HepG2 (cell line): ENCODE data around the gene TECPR1. TPM values are rescaled to one million over a fixed set of nuclear protein-coding genes. Genes with fewer than 3 reads are reported as not detected.

Experiments
- CENPBD1 ChIP-seq: sonication (generic); formaldehyde crosslinking; IDR thresholded peaks from 2 replicates; pipeline ENCODE4 v1.8.0; 2022; ENCODE audit warnings: missing genetic modification reagents, low read depth, mild to moderate bottlenecking, borderline replicate concordance
- DPF2 ChIP-seq: sonication (generic); formaldehyde crosslinking; IDR thresholded peaks from 2 replicates; pipeline ENCODE4 v1.4.0; 2020; ENCODE audit warnings: mild to moderate bottlenecking, low read depth, missing genetic modification reagents, borderline replicate concordance
- E2F2 ChIP-seq: sonication (generic); formaldehyde crosslinking; IDR thresholded peaks from 2 replicates; pipeline ENCODE4 v1.4.0; 2020; ENCODE audit warnings: missing genetic modification reagents, borderline replicate concordance
- LBX2 ChIP-seq: sonication (generic); formaldehyde crosslinking; IDR thresholded peaks from 2 replicates; pipeline ENCODE4 v1.5.0; 2020; ENCODE audit warnings: missing genetic modification reagents, mild to moderate bottlenecking, borderline replicate concordance
- RARA ChIP-seq: IDR thresholded peaks from 2 replicates; pipeline ENCODE4 v1.6.1; 2016; ENCODE audit warnings: missing genetic modification reagents, missing compliant biosample characterization
- SNAPC2 ChIP-seq: sonication (generic); formaldehyde crosslinking; IDR thresholded peaks from 2 replicates; pipeline ENCODE4 v1.8.1; 2022; ENCODE audit warnings: mild to moderate bottlenecking, missing genetic modification reagents
- SPEN ChIP-seq: sonication (generic); formaldehyde crosslinking; IDR thresholded peaks from 2 replicates; pipeline ENCODE4 v1.5.1; 2020; ENCODE audit warnings: low read depth, mild to moderate bottlenecking, missing genetic modification reagents
- TBX3 ChIP-seq: fragments of 450-650 bp; IDR thresholded peaks from 2 replicates; pipeline ENCODE4 v1.6.1; 2017; ENCODE audit warnings: antibody characterized with exemption, mild to moderate bottlenecking, inconsistent platforms, borderline replicate concordance
- YEATS4 ChIP-seq: sonication (generic); formaldehyde crosslinking; IDR thresholded peaks from 2 replicates; pipeline ENCODE4 v1.4.0; 2020; ENCODE audit warnings: missing genetic modification reagents, borderline replicate concordance
- ZNF10 ChIP-seq: sonication (generic); formaldehyde crosslinking; IDR thresholded peaks from 2 replicates; pipeline ENCODE4 v1.4.0; 2020; ENCODE audit warnings: mild to moderate bottlenecking, low read depth, missing genetic modification reagents, borderline replicate concordance
- ZNF260 ChIP-seq: sonication (generic); formaldehyde crosslinking; IDR thresholded peaks from 2 replicates; pipeline ENCODE4 v1.4.0; 2020; ENCODE audit warnings: missing genetic modification reagents, low read depth, mild to moderate bottlenecking, borderline replicate concordance
- ZNF414 ChIP-seq: sonication (generic); formaldehyde crosslinking; IDR thresholded peaks from 2 replicates; pipeline ENCODE4 v1.5.0; 2020; ENCODE audit warnings: missing genetic modification reagents
- ZNF547 ChIP-seq: sonication (generic); formaldehyde crosslinking; IDR thresholded peaks from 2 replicates; pipeline ENCODE4 v1.5.1; 2020; ENCODE audit warnings: mild to moderate bottlenecking, missing genetic modification reagents
- ZNF652 ChIP-seq: IDR thresholded peaks from 2 replicates; pipeline ENCODE4 v1.6.1; 2016; ENCODE audit warnings: low read depth, borderline replicate concordance
- polyA plus RNA-seq, 8 experiments: library from polyadenylated mRNA; depleted of rRNA in 3 of 8; stranded (reverse) in 7 of 8; unstranded in 1 of 8; fragments of >200 nt; fragmentation: Illumina TruSeq in 4 of 8; extraction: Trizol in 4 of 8; gene quantifications; 2 replicates each; pipeline versions ENCODE4 v1.2.1 to v1.2.3, GENCODE V29; 2011 to 2016; ENCODE audit warnings: low read depth in 4 of 8, missing spikeins in 1 of 8, mixed read lengths in 1 of 8; ENCODE audit not compliant: insufficient read depth in 1 of 8
- total RNA-seq, 5 experiments: library from RNA; depleted of rRNA; stranded (reverse); fragments of >200 nt; fragmentation: Illumina TruSeq; extraction: Trizol; gene quantifications; 2 replicates each; pipeline ENCODE4 v1.2.3, GENCODE V29; 2016; ENCODE audit warnings: low read depth in 1 of 5
- TF ChIP-seq, protein P1 (sequence below): sonication (generic); formaldehyde crosslinking; IDR thresholded peaks from 2 replicates; pipeline ENCODE4 v1.4.0; 2020; ENCODE audit warnings: mild to moderate bottlenecking, missing genetic modification reagents, borderline replicate concordance
- TF ChIP-seq, protein P2 (sequence below): sonication (generic); formaldehyde crosslinking; IDR thresholded peaks from 2 replicates; pipeline ENCODE4 v1.4.0; 2020; ENCODE audit warnings: missing genetic modification reagents
- TF ChIP-seq, protein P3 (sequence below): sonication (generic); formaldehyde crosslinking; IDR thresholded peaks from 2 replicates; pipeline ENCODE4 v1.5.1; 2020; ENCODE audit warnings: missing genetic modification reagents, mild to moderate bottlenecking, borderline replicate concordance

TECPR1 gene
- total and polyA plus RNA-seq, 2 of the 13 experiments (the other 11 are each of a cell fraction or from before 2014, with no cell fraction given): 2.3 to 6.3 TPM

- TF ChIP-seq DPF2 (CRISPR knock-in tag): no peak
- no peak for TF ChIP-seq ZNF547 (CRISPR knock-in tag)
- no peak for TF ChIP-seq ZNF260
- TF ChIP-seq, protein P1, sequence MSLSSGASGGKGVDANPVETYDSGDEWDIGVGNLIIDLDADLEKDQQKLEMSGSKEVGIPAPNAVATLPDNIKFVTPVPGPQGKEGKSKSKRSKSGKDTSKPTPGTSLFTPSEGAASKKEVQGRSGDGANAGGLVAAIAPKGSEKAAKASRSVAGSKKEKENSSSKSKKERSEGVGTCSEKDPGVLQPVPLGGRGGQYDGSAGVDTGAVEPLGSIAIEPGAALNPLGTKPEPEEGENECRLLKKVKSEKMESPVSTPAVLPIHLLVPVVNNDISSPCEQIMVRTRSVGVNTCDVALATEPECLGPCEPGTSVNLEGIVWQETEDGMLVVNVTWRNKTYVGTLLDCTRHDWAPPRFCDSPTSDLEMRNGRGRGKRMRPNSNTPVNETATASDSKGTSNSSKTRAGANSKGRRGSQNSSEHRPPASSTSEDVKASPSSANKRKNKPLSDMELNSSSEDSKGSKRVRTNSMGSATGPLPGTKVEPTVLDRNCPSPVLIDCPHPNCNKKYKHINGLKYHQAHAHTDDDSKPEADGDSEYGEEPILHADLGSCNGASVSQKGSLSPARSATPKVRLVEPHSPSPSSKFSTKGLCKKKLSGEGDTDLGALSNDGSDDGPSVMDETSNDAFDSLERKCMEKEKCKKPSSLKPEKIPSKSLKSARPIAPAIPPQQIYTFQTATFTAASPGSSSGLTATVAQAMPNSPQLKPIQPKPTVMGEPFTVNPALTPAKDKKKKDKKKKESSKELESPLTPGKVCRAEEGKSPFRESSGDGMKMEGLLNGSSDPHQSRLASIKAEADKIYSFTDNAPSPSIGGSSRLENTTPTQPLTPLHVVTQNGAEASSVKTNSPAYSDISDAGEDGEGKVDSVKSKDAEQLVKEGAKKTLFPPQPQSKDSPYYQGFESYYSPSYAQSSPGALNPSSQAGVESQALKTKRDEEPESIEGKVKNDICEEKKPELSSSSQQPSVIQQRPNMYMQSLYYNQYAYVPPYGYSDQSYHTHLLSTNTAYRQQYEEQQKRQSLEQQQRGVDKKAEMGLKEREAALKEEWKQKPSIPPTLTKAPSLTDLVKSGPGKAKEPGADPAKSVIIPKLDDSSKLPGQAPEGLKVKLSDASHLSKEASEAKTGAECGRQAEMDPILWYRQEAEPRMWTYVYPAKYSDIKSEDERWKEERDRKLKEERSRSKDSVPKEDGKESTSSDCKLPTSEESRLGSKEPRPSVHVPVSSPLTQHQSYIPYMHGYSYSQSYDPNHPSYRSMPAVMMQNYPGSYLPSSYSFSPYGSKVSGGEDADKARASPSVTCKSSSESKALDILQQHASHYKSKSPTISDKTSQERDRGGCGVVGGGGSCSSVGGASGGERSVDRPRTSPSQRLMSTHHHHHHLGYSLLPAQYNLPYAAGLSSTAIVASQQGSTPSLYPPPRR: no peak
- no peak for TF ChIP-seq CENPBD1
- no peak for TF ChIP-seq YEATS4
- TF ChIP-seq E2F2: no peak
- TF ChIP-seq SPEN (CRISPR knock-in tag): no peak
- TF ChIP-seq, protein P2, sequence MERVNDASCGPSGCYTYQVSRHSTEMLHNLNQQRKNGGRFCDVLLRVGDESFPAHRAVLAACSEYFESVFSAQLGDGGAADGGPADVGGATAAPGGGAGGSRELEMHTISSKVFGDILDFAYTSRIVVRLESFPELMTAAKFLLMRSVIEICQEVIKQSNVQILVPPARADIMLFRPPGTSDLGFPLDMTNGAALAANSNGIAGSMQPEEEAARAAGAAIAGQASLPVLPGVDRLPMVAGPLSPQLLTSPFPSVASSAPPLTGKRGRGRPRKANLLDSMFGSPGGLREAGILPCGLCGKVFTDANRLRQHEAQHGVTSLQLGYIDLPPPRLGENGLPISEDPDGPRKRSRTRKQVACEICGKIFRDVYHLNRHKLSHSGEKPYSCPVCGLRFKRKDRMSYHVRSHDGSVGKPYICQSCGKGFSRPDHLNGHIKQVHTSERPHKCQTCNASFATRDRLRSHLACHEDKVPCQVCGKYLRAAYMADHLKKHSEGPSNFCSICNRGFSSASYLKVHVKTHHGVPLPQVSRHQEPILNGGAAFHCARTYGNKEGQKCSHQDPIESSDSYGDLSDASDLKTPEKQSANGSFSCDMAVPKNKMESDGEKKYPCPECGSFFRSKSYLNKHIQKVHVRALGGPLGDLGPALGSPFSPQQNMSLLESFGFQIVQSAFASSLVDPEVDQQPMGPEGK (CRISPR knock-in tag): peak; percentile 35; the same call in 1 of the 2 replicates
- no peak for TF ChIP-seq SNAPC2 (CRISPR knock-in tag)
- TF ChIP-seq, protein P3, sequence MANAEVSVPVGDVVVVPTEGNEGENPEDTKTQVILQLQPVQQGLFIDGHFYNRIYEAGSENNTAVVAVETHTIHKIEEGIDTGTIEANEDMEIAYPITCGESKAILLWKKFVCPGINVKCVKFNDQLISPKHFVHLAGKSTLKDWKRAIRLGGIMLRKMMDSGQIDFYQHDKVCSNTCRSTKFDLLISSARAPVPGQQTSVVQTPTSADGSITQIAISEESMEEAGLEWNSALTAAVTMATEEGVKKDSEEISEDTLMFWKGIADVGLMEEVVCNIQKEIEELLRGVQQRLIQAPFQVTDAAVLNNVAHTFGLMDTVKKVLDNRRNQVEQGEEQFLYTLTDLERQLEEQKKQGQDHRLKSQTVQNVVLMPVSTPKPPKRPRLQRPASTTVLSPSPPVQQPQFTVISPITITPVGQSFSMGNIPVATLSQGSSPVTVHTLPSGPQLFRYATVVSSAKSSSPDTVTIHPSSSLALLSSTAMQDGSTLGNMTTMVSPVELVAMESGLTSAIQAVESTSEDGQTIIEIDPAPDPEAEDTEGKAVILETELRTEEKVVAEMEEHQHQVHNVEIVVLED (CRISPR knock-in tag): no peak
- TF ChIP-seq ZNF10 (CRISPR knock-in tag): no peak
- TF ChIP-seq LBX2: no peak
- no peak for TF ChIP-seq ZNF652 (CRISPR knock-in tag)
- no peak for TF ChIP-seq TBX3
- TF ChIP-seq RARA: 0 out of 2 replicates have a peak, but pooled peaks have one; percentile 16
- no peak for TF ChIP-seq ZNF414
Measured at GRCh38 chr7:98250789-98251188, 1.2 kb downstream of the TECPR1 start (continued).
